NOMO-1 treated with DMSO at 0.1 percent for 48 hours (cell line): ENCODE data around the gene TNKS2.
"Not testable (repeated sequence)": the region's sequence is repeated elsewhere in the genome, so short reads cannot be mapped to it uniquely, and the experiment has no call there.

Experiments
- DNase-seq: peaks from one replicate; lab custom pipeline; 2025; ENCODE audit not compliant: unreplicated experiment; lab: John Stamatoyannopoulos, UW

TNKS2 gene

DNA sequence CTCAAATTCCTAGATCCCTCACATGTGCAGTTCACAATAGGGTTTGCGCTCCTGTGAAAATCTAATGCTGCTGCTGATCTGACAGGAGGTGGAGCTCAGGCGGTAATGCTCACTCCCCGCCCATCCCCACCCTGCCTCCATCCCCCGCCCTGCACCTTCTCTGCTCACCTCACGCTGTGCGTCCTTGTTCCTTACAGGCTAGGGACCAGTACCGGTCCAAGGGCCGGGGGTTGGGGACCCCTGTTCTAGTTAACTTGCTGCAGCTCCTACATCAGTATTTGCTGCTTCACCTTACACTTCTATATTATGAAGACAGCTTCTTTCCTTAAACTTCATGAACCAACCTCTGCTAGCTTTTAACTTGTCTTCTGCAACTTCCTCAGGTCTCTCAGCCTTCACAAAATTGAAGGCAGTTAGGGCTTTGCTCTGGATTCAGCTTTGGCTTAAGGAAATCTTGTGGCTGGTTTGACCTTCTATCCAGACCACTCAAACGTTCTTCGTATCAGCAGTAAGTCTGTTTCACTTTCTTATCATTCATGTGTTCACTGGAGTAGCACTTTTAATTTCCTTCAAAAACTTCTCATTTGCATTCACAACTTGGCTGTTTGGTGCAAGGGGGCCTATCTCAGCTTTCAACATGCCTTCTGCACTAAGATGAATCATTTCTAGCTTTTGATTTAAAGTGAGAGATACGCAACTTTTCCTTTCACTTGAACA lies 1.7 kb upstream of the TNKS2 start:
- peak; percentile 46 for DNase-seq

DNA sequence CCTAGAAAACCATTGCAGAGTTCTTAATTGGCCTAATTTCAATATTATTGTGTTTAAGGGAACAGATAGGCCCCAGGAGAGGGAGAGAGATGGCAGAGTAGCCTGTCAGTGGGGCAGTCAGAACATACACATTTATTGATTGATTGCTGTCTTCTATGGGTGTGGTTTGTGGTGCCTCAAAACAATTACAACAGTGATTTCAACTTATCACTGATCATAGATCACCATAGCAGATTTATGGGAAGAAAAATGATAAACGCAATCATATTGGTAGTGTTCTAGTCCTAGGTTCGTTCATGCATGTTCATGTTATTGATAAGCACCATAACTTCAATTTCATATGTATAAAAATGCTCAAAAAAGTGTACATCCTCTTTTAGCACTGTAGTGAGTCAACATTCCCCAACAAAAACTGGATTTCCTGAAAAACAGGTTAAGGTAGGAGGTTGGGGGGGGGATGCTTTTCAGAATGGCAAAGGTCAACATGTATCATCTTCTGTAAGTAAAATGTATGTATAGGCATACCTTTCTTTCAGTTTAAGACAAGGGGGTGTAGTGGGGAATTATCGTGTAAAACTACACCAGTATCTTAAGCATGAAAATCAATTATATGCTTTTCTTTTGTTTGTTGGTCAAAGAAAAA lies 1.1 kb upstream of the TNKS2 start:
- peak; percentile 46 for DNase-seq

DNA sequence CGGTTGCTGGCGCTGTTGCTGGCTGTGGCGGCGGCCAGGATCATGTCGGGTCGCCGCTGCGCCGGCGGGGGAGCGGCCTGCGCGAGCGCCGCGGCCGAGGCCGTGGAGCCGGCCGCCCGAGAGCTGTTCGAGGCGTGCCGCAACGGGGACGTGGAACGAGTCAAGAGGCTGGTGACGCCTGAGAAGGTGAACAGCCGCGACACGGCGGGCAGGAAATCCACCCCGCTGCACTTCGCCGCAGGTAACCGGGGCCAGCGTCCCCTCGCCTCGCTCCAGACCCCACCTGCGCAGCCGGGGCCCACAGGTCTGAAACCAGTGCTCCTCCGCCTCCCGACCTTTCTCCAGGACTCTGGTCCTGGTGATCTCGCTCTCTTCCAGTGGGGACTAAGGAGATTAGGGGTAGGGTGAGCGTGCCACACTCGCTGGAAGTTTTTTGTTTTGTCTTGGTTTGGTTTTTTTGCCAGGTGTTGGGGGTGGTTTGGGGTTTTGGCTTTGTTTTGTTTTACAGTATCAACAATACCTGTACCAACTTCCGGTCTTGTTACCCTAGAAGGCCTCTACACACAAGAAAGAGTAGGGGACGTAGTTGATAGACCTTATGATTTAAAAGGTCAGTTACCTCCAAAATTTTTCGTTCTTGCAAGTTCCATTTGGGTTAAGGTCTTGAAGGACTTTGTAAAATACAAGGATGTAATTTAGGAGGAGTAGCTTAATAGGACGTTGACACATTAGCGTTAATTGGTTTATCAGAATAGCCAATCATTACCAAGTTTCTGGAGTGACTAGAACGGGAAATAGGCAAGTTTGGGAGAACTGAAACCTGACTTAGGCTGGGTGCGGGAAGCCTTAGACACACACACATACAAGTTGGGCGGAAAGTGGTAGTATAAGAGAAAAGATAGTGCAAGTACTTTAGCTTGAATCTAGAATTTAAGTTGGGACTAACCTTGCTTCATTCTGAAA lies 704 bp downstream of the TNKS2 start:
- peak; percentile 88 for DNase-seq

DNA sequence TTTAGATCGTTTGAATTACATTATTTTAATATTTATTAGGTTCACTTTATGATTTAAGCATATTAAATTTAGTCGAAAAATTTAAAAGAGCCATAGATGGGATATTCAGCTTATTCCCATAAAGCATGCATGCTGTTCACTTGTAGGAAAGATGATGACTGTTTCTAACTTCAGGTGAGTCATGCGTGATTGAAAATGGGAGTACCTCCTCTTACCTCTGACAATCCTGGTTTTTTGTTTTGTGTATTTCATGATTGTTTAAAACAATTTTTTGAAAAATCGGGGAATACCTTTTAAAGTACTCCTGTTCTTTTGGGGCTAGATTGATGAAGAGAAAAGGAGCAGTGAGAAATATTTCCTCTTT lies 1.4 kb downstream of the TNKS2 start:
- DNase-seq: no peak

DNA sequence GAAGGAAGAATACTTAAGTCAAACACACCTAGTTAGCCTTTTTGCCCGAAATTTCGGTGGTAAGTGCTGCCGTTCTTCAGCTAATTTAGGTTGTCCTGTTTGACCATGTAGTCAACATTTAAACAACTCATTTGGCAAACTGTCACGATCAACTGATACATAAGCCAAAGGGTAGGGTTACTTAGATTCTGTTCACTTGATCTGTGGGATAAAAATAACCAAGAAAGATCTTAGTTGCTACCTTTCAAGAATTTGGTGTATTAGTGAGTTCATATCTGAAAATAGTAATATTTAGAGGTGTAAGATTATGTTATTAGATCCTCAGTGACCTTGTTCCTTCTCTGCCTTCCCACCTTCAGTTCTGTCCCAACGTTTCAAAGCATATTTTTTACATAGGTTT lies 2.0 kb downstream of the TNKS2 start:
- DNase-seq: no peak

DNA sequence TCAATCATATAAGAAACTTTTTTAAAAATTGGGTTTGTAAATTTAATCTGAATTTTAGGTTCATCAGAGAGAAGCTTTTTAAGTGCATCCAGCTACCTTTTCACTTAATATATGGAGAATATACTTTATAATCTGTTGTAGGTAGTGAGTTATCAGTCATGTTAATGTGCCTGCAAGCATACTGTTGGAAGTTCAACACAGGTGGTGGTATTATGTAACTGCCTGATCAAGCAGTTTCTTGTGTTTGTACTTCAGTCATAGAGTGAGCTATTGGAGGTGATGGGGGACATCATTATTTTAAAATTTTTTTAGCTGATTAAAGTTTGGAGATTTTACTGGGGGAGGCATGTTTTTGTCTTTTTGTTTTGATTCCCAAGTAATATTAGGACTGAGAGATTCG lies 2.5 kb downstream of the TNKS2 start:
- DNase-seq: no peak

DNA sequence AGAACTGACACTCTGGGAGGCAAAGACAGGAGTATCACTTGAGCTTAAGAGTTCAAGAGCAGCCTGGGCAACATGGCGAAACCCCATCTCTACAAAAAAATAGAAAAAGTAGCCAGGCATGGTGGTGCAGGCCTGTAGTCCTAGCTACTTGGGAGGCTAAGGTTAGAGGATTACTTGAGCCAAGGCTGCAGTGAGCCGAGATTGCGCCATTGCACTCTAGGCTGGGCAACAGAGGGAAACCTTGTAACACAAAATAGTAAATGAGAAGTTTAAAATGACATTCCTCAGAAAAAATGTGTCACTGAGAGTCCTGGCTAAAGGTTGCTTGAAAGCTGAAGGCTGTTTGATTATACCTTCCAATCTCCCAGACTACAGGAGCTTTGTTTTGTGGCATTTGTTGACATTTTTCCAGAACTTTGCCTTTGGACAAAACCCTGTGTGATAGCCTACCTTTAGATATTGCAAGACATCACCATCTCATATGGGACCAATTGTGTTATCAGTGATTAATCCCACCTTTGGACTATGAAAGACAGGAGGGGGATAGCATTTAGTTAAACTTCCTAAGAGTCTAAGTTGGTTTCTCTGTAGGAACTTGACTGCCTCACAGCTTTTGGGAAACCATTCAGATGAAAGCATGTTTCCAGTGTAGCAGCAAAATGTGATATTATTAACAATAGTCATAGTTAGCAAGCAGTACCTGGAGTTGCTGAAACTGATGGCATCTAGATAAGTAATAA lies 5.3 kb downstream of the TNKS2 start:
- no peak for DNase-seq

DNA sequence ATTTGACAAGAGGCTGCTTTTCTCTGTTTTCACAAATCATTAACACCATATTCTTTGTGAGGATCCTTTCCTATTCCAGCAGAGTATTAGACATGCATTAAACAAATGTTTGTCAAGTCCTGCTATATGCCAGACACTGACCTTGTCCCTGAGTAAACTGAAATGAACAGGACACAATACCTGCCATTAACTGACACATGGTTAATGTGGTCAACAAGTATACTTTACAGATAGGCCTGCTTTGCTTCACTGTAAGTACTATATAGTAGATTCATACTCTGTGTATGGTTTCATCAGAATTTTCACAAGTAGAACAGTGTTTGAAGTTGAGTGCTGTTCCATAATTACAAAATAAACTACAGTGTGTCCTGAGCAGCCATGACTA lies 5.9 kb downstream of the TNKS2 start:
- DNase-seq: no peak

DNA sequence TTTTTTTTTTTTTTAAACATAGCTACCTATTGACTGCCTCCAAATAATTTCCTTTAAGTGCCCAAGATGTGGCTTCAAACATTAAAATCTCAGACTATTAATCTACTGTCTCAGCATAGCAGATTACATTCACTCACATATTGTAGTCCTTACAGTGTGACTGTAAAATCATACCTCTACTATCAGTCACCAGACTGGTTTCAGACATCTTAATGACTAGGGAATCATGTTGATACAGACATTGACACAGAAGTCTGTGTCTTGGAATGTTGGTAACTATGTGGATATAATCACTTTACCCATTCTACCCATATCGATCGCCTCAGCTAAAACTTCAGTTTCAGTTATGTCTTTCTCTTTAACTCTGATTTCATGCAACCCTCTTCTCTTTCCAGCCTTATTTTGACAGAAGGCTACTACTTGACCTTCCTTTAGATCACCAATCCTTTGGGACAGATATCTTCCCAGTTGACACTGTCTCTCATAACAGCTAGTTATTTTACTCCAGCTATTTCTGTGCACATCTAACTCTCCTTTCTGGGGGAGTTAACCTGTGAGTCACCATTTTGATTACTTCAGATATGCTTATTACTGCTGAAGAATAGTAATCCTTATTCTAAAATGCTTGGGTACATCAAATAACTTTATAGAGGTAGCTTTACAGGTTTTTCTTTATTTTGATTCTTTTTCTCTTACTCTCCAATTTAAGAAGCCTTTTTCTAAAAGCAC lies 7.0 kb downstream of the TNKS2 start:
- no peak for DNase-seq

DNA sequence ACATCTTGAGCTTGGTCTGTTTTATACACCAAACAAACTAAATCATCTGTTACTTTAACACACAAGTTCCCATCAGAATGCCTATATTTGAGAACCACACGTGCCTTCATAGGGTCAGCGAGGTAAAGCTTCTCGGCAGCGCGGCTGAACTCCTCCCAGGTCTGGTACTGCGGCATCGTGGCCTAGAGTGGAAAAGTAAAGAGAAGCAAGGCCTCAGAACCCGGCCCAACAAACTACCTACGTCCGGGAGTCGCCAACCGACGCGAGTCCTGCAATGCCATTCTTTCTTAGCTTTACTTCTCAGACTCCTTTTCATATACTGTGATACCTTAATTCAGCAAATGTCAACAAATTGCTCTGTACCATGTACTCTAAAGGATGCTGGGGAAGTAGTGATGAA lies 9.0 kb downstream of the TNKS2 start:
- not testable (repeated sequence) for DNase-seq

DNA sequence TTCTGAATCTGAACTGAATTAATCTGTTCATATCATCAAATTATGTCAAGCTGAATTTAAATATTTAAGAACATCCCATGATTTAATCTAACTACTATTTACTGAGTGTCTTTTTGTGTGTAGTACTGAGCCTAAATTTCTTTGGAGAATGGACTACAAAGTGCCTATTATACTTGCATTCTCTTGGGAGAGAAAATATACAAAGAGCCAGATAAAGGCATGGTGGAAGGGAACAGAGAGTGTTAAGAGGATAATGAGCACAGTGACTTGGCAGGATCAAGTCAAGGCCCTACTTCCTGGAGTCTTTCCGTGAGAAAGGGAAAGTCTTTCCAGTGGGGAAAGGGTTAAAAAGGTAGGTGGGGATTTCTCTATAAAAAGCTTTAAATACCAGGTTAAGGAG lies 15.0 kb downstream of the TNKS2 start:
- DNase-seq: no peak

DNA sequence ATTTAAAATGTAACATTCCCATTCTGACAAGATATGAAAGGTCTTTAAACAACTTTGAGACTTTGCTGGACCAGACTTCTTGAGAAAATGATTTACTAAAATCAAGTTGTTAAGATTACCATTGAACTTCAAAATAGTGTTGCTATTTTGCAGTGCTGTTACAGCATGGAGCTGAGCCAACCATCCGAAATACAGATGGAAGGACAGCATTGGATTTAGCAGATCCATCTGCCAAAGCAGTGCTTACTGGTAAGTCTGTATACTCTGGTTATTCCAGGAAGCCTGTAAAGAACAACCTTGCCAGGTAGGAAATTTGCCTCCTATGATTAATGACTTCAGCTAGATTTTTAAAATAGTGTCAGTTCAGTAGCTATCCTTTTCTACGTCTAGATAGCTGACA lies 18.8 kb downstream of the TNKS2 start:
- DNase-seq: no peak

DNA sequence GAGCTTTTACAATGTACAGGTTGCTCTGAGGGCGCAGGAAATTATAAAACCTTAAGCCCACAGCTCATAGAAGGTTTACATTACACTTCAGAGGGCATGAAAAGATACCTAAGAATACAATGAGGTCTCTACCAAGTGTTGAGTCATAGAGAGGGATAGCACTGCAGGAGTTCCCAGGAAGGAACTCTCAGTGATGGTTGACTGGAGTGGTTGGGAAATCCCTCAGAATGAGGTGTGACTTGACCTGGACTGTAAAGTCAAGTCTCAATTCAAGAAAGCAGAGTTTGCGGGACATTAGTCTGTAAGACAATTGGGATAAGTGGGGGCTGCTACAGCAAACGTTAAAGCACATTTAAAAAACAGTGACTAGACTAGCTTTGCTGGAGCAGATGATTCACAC lies 21.9 kb downstream of the TNKS2 start:
- DNase-seq: no peak

DNA sequence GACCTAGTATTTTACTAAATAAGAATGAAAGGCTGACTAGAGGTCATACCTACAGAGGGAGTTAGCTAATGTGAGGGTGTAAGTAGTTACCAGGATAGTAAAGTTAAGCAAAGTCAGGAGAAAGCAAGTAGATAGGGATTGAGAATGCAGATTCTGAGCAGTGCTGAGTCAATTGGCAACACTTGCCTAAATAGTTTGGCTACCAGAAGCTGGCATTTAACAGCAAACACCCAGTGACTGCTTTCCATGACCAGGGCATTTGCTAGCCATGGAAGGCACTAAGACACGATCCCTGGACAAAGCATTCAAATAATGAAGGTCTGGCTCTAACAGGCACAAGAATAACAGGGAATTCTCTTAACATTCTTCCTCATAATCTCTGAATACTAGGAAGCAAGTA lies 25.9 kb downstream of the TNKS2 start:
- no peak for DNase-seq

DNA sequence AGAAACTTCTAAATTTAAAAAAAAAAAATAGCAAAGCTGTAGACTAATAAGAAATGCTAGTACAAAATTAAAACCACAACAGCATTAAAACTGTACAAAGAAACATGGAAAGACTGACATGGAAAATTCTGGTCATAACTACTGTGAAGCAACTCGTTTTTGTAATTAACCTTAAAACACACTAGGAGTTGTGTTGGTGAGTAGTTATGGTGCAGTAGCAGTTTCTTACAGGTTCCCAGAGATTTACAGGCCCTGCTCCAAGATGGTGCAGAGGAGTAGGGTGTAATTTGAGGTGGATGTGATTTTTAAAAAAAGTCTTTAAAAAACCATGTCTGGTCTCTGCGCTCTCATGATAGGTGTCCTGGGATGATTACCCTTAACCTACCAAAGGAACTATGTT lies 31.0 kb downstream of the TNKS2 start:
- DNase-seq: no peak

DNA sequence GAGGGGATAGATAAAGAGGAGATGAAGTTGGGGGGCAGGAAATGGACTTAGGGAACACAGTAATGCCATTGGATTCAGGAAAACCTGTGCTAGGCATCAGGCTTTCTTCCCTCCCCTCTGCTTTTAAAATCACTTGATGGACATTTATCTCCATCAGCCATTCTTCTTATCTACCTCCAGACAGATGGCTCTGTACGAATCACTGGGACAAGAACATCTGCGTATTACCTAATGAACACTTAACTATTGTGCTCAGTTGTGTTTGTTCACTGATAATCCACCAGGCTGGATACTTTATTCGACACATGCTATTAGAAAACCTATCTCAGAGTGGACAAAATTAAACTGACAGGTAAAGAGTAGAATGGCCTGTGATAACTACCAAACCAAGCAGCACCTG lies 40.0 kb downstream of the TNKS2 start:
- DNase-seq: no peak

DNA sequence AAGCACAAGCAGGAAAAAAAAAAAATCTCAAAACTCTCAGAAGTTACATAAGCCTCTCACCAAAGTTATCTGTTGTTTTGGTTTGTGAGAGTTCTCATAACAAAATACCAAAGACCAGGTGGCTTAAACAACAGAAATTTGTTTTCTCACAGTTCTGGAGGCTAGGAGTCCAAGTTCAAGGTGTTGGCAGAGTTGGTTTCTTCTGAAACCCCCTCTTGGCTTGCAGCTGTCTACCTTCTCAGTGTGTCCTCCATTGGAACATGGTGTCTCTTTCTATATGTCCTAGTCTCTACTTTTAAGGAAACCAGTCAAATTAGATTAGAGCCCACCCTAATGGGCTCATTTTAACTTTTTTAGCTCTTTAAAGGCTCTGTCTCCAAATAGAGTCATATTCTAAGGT lies 44.9 kb downstream of the TNKS2 start:
- DNase-seq: no peak

DNA sequence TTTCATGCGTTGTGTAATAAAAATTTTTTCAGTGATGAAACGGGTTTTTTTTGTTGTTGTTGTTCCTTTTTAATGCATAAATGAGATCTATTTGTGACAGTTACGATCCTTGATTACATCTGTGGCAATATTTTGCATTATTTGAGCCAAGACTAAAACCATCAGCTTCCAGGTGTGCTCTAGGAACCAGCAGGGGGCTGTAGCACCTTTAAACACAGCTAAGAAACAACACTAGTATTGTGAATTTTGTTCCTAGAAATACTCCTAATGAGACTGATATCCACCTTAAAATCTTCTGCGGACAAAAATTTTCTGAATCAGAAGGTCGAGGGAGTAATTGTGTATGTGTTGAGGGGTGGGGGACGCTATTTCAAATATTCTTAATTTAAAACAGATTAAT lies 58.4 kb downstream of the TNKS2 start:
- no peak for DNase-seq

DNA sequence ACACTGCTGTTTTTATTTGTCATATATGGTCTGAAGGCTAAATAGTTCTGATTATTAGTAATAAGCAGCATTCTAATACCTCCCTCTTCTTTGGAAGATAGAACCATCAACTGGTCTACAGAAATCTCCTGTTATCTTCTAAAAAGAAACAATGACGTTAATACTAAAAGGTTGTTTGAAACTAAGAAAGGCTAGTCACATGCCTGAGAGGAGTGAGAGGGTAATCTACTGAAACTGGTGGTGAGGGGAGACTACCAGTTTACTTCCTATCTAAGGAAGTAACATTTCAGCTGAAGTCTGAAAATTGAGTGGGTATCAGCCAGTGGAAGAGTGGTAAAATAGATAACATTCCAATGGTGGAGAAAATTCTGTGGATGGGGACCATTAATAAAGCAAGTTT lies 62.7 kb downstream of the TNKS2 start:
- DNase-seq: no peak

DNA sequence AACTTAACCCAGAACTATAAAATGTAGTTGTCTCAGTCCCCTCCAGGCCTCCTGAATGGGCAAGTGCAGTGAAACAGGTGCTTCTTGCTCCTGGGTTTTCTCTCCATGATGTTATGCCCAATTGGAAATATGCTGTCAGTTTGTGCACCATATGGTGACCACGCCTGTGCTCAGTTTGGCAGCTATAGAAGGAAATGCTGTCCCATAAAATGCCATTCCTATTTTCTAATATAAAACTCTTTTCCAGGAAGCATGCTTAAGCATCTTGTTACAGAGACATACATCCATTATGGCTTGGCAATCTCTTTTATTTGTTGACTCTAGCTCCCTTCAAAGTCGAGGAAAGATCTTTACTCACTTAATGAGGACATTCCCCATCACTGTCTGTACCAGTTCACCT lies 65.9 kb downstream of the TNKS2 start:
- DNase-seq: no peak

DNA sequence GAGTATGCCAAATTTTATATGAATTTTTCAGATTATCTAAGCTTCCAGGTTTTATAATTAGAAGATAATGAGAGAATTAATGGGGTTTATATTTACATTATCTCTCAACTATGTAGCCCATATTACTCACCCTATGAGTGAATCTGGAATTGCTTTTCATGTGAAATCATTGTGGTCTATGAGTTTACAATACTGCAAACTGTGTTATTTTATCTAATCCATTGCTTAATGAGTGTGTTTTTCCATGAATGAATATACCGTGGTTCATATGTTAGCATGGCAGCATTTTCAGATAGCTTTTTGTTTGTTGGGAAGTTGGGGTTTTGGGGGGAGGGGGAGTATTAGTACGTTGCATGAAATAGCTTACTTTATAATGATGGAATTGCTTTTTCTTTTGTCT lies 66.5 kb downstream of the TNKS2 start:
- DNase-seq: no peak
